ENCODE results near the gene BNIP2.
A peak's percentile ranks its signal among the peaks of the same experiment; 100 is the strongest.
"Not testable (repeated sequence)": the region's sequence is repeated elsewhere in the genome, so short reads cannot be mapped to it uniquely, and the experiment has no call there.

Gene BNIP2

DNA sequence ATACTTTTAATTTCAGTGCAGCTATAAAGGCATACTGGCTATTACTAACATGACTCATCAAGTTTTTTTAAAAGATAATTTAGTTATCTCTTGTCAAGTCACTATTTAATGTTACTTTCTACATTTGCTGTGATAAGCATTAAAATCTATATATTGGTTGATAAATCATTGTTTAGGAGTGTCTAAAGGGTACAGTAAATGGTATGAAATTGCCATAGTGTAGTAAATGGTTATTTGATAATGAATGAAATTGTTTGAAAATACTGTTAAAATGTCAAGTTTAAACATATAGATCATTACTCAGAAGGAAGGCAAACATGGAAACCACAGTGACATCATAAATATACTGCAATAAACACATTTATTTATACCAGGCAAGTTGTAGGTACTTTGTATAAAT lies 13.2 kb upstream of the BNIP2 start:
- no peak for DNase-seq (ENCODE audit: low read depth)
- no peak overlapping the region for H3K4me3 ChIP-seq (ENCODE audit: control insufficient read depth, low read depth, low read length)
- TF ChIP-seq, protein P1, sequence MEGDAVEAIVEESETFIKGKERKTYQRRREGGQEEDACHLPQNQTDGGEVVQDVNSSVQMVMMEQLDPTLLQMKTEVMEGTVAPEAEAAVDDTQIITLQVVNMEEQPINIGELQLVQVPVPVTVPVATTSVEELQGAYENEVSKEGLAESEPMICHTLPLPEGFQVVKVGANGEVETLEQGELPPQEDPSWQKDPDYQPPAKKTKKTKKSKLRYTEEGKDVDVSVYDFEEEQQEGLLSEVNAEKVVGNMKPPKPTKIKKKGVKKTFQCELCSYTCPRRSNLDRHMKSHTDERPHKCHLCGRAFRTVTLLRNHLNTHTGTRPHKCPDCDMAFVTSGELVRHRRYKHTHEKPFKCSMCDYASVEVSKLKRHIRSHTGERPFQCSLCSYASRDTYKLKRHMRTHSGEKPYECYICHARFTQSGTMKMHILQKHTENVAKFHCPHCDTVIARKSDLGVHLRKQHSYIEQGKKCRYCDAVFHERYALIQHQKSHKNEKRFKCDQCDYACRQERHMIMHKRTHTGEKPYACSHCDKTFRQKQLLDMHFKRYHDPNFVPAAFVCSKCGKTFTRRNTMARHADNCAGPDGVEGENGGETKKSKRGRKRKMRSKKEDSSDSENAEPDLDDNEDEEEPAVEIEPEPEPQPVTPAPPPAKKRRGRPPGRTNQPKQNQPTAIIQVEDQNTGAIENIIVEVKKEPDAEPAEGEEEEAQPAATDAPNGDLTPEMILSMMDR (conservative IDR thresholded peaks at IDR 0.05; ENCODE audit: control insufficient read depth, insufficient read depth, low read depth, low read length): no peak

DNA sequence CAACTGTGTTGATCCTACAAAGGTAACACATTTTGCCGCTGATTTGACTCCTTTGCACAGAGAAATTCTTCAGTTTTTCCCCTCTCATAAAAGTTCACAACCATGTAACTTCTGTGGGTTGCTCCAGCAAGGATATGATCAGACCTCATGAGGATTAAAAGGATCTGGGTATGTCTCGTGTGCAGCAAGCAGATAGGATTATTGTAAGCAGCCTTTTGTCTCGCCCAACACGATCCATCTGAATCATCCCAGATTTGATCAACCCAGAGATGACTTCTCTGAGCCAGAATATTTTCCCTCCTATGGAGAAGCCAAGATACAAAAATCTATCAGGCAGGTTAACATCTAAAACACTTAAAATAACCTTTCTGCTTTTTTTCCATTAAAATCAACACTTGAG lies 12.8 kb upstream of the BNIP2 start:
- H3K4me3 ChIP-seq (ENCODE audit: control insufficient read depth, low read depth, low read length): no peak overlapping the region
- TF ChIP-seq, protein P1 (conservative IDR thresholded peaks at IDR 0.05; ENCODE audit: control insufficient read depth, insufficient read depth, low read depth, low read length): no peak
- DNase-seq (ENCODE audit: low read depth): no peak

DNA sequence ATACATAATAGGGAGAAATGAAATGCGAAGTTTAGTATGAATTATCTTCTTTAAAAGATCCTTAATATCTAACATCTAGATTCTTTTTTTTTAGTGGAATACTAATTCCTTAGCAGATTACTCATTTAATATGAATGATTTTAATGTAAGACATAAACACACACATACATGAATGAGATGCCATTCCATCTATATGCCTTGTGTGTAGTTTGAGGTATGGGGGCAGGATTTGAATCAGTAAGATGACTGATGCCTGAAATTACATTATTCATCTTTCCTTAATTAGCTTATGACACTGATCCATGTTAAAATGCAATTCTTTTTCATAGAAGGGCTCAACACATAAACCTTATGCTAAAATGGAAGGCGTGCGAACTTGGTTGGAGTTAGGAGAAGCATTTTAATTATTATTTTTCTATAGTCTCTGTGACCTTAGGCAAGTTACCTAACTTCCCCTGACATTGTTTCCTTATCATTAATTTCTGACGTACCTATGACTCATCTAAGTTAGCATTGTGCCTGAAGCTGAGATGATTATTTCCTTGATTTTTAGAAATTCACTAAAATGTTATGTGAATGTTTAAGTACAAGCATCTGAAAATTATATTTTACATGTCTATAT lies 10.8 kb upstream of the BNIP2 start:
- DNase-seq (ENCODE audit: low read depth): peak; percentile 41
- TF ChIP-seq, protein P1 (conservative IDR thresholded peaks at IDR 0.05; ENCODE audit: control insufficient read depth, insufficient read depth, low read depth, low read length): no peak
- H3K4me3 ChIP-seq (ENCODE audit: control insufficient read depth, low read depth, low read length): no peak overlapping the region

DNA sequence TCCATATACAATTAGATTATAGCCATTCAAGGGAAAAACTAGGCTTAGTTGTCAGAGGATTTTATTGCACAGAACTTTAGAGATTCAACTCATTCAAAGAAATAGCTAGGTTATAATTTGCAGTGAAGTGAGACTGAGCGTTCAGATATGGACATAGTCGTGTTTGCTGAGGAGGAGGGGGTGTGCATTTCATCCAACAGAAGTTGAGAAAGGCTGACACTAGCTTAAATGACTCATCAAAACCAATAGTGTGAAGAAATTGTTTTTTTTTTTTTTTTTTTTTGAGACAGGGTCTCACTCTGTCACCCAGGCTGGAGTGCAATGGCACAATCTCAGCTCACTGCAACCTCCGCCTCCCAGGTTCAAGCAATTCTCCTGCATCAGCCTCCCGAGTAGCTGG lies 8.9 kb upstream of the BNIP2 start:
- H3K4me3 ChIP-seq (ENCODE audit: control insufficient read depth, low read depth, low read length); DNase-seq (ENCODE audit: low read depth): not testable (repeated sequence)

DNA sequence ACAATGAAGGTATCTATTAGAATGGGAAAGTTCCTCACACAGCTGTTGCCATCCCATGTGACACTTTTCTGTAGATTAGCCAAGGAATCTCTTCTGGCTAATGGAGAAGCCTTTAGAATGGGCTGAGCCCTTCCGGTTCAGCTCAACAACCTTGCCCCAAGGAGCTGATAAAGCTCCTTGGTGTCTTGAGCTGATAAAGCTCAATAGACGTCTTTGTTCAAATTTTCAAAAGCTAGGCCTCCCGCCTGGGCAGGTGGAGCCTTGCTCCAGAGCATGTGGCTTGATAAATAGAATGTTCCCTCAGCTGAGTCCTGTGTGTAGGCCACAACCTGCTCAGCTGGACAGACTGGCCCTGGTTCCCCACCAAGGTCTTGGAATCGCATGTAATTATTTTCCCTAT lies 7.2 kb upstream of the BNIP2 start:
- DNase-seq (ENCODE audit: low read depth): no peak
- H3K4me3 ChIP-seq (ENCODE audit: control insufficient read depth, low read depth, low read length): no peak overlapping the region
- TF ChIP-seq, protein P1 (conservative IDR thresholded peaks at IDR 0.05; ENCODE audit: control insufficient read depth, insufficient read depth, low read depth, low read length): no peak

DNA sequence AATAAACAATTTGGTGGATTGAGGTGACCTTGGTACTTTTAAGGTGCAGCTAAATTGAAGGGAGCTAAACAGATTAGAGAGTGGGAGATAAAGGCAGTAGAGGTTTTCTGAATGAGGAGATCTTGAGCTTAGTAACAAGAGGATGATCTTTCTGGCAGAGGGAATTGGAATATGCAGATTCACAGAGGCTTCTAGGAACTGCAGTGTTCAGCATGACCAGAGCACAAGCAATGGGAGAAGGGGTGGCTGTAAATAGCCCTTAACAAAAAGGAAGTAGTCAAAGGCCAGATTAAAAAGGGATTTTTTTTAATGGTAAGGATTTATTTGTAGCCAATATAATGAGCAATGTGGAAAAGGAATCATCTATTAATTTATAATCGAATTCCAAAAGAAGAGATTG lies 5.7 kb upstream of the BNIP2 start:
- no peak for DNase-seq (ENCODE audit: low read depth)
- TF ChIP-seq, protein P1 (conservative IDR thresholded peaks at IDR 0.05; ENCODE audit: control insufficient read depth, insufficient read depth, low read depth, low read length): no peak
- no peak overlapping the region for H3K4me3 ChIP-seq (ENCODE audit: control insufficient read depth, low read depth, low read length)

DNA sequence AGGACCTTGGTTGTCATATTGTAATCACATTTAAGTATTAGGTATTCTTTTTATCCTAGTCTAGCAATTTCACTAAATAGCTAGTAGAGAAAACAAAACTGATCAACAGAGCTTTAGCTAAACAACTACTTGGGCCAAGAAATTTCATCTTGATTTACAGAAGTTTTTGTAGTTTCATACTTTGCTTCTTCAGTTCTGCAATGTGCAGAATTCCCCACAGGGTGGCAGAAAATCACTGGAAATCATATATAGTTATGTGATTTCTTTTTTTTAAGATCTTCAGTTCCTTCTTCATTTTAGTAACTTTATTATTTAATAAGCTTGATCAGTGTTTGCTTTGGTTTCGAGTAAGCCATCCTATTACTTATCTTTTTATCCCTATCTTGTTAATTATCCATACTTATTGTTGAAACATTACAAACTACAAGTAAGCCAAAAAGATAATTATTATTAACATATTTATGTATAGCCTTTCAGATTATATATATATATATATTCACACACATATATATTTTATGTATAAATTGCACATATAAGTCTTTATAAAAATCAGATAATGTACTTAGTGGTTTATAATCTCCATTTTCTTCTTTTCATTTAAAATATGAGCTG lies 2.2 kb upstream of the BNIP2 start:
- DNase-seq (ENCODE audit: low read depth): peak; percentile 57
- H3K4me3 ChIP-seq (ENCODE audit: control insufficient read depth, low read depth, low read length): no peak overlapping the region
- TF ChIP-seq, protein P1 (conservative IDR thresholded peaks at IDR 0.05; ENCODE audit: control insufficient read depth, insufficient read depth, low read depth, low read length): peak; percentile 65

Data from fibroblast of mammary gland (primary cell).